GM06990 (cell line): Measurements from ENCODE around the gene ST3GAL2.

Experiments used
- DNase-seq: peaks from one replicate; pipeline ENCODE4 v3.0.0-alpha.2; 2011; ENCODE audit not compliant: insufficient read length; ENCODE audit errors: extremely low read depth
- H3K27me3 ChIP-seq: replicated peaks from 2 replicates; pipeline ENCODE4 v1.6.0; 2011; ENCODE audit warnings: low read length; ENCODE audit not compliant: control insufficient read depth, insufficient read depth
- H3K36me3 ChIP-seq: 2 replicates; pipeline ENCODE4 v1.5.1; 2011; ENCODE audit warnings: low read length; ENCODE audit not compliant: control insufficient read depth, insufficient read depth
- H3K4me3 ChIP-seq: replicated peaks from 2 replicates; pipeline ENCODE4 v1.5.1; 2011; ENCODE audit warnings: low read depth, mild to moderate bottlenecking, control low read depth, low read length
- CTCF ChIP-seq: IDR thresholded peaks from 2 replicates; pipeline ENCODE4 v1.5.1; 2011; ENCODE audit warnings: low read length, control low read depth, mild to moderate bottlenecking, inconsistent platforms; ENCODE audit not compliant: insufficient read depth, poor library complexity, severe bottlenecking

Gene ST3GAL2

GRCh38 chr16:70421473-70422311 is 17.2 kb downstream of the ST3GAL2 start:
- no peak for DNase-seq
- no peak overlapping the region for H3K4me3 ChIP-seq
- peaks cover 18% of the 10 kb centered on the region for H3K36me3 ChIP-seq
- no peak for TF ChIP-seq CTCF
- no peaks in the 10 kb centered on the region for H3K27me3 ChIP-seq

GRCh38 chr16:70421014-70421413 is 17.9 kb downstream of the ST3GAL2 start:
- Histone ChIP-seq H3K36me3 (peaks cover 18% of the 10 kb centered on the region), H3K27me3 (no peaks in the 10 kb centered on the region), H3K4me3 (no peak overlapping the region)
- no peak for TF ChIP-seq CTCF
- no peak for DNase-seq

GRCh38 chr16:70419384-70420327 is 19.2 kb downstream of the ST3GAL2 start:
- no peak overlapping the region for H3K4me3 ChIP-seq
- peaks cover 13% of the 10 kb centered on the region for H3K36me3 ChIP-seq
- H3K27me3 ChIP-seq = no peaks in the 10 kb centered on the region
- no peak for DNase-seq
- TF ChIP-seq CTCF = no peak

GRCh38 chr16:70418993-70419318 is 19.9 kb downstream of the ST3GAL2 start:
- no peak overlapping the region for H3K4me3 ChIP-seq
- no peak for DNase-seq
- peaks cover 12% of the 10 kb centered on the region for H3K36me3 ChIP-seq
- TF ChIP-seq CTCF = no peak
- no peaks in the 10 kb centered on the region for H3K27me3 ChIP-seq

GRCh38 chr16:70418274-70418992 is 20.5 kb downstream of the ST3GAL2 start:
- Histone ChIP-seq H3K27me3 (no peaks in the 10 kb centered on the region), H3K36me3 (peaks cover 12% of the 10 kb centered on the region), H3K4me3 (no peak overlapping the region)
- no peak for TF ChIP-seq CTCF
- DNase-seq = no peak
